Neural progenitor cell (in vitro differentiated cells): Measurements from ENCODE around the gene RNF133. TPM values are rescaled to one million over a fixed set of nuclear protein-coding genes. Genes with fewer than 3 reads are reported as not detected.

Experiments used
- DNase-seq: peaks from one replicate; pipeline ENCODE4 v3.0.0-alpha.2; 2016; ENCODE audit warnings: low spot score
- H2AFZ ChIP-seq: fragments of 200-600 bp; sonication (generic); replicated peaks from 2 replicates; pipeline ENCODE4 v1.6.1; 2016; ENCODE audit warnings: antibody characterized with exemption
- H3F3A ChIP-seq: fragments of 200-600 bp; sonication (generic); 2 replicates; pipeline ENCODE4 v1.6.1; 2016; ENCODE audit warnings: antibody characterized with exemption, low read depth
- H3K27ac ChIP-seq: fragments of 200-600 bp; sonication (generic); 2 replicates; pipeline ENCODE4 v1.5.1; 2016; ENCODE audit warnings: mild to moderate bottlenecking
- H3K27me3 ChIP-seq: fragments of 200-600 bp; sonication (generic); 2 replicates; pipeline ENCODE4 v1.6.1; 2016; ENCODE audit warnings: mild to moderate bottlenecking, moderate library complexity
- H3K36me3 ChIP-seq: fragments of 200-600 bp; sonication (generic); 2 replicates; pipeline ENCODE4 v1.5.1; 2016
- H3K4me1 ChIP-seq: fragments of 200-600 bp; sonication (generic); 2 replicates; pipeline ENCODE4 v1.6.1; 2016; ENCODE audit warnings: mixed run types
- H3K4me2 ChIP-seq: fragments of 200-600 bp; sonication (generic); 2 replicates; pipeline ENCODE4 v1.6.1; 2016
- H3K4me3 ChIP-seq: fragments of 200-600 bp; sonication (generic); 2 replicates; pipeline ENCODE4 v1.5.1; 2016
- H3K79me2 ChIP-seq: fragments of 200-600 bp; sonication (generic); 2 replicates; pipeline ENCODE4 v1.6.1; 2016; ENCODE audit warnings: low read depth
- H3K9ac ChIP-seq: fragments of 200-600 bp; sonication (generic); 2 replicates; pipeline ENCODE4 v1.6.1; 2016
- H3K9me3 ChIP-seq: fragments of 200-600 bp; sonication (generic); 2 replicates; pipeline ENCODE4 v1.5.1; 2016; ENCODE audit warnings: low read depth
- H4K20me1 ChIP-seq: fragments of 200-600 bp; sonication (generic); 2 replicates; pipeline ENCODE4 v1.6.1; 2016; ENCODE audit warnings: low read depth
- H3K27ac Mint-ChIP-seq: 3 replicates; pipeline ENCODE4 v1.8.0; 2021; ENCODE audit warnings: mixed read lengths
- H3K27me3 Mint-ChIP-seq: 2 replicates; pipeline ENCODE4 v1.8.0; 2022; ENCODE audit warnings: low read depth, mild to moderate bottlenecking, inconsistent platforms, moderate library complexity, mixed read lengths; ENCODE audit not compliant: insufficient read depth
- H3K36me3 Mint-ChIP-seq: 3 replicates; pipeline ENCODE4 v1.8.0; 2021; ENCODE audit warnings: mixed read lengths
- H3K4me1 Mint-ChIP-seq: 3 replicates; pipeline ENCODE4 v1.8.0; 2021; ENCODE audit warnings: mixed read lengths
- H3K4me3 Mint-ChIP-seq: 3 replicates; pipeline ENCODE4 v1.8.0; 2021; ENCODE audit warnings: mild to moderate bottlenecking, moderate library complexity, mixed read lengths
- H3K9me3 Mint-ChIP-seq: 3 replicates; pipeline ENCODE4 v1.8.0; 2020; ENCODE audit warnings: mixed read lengths
- EZH2 ChIP-seq: fragments of 200-600 bp; sonication (generic); IDR thresholded peaks from 2 replicates; pipeline ENCODE4 v1.6.1; 2017; ENCODE audit warnings: antibody characterized with exemption, mild to moderate bottlenecking, moderate library complexity
- EZH2phosphoT487 ChIP-seq: fragments of 200-600 bp; sonication (generic); IDR thresholded peaks from 2 replicates; pipeline ENCODE4 v1.6.1; 2017; ENCODE audit warnings: antibody characterized with exemption
- total RNA-seq: library from RNA; depleted of rRNA; stranded (reverse); fragments of >200 nt; gene quantifications from 2 replicates; pipeline ENCODE4 v1.2.3, GENCODE V29; 2015; ENCODE audit warnings: low replicate concordance
- TF ChIP-seq, protein P1 (sequence below): fragments of 200-600 bp; sonication (generic); IDR thresholded peaks from 2 replicates; pipeline ENCODE4 v1.5.1; 2017; ENCODE audit warnings: antibody characterized with exemption, mild to moderate bottlenecking

The RNF133 gene
- total RNA-seq, 1 donor from 2014 or later, result 0.09 TPM

DNA sequence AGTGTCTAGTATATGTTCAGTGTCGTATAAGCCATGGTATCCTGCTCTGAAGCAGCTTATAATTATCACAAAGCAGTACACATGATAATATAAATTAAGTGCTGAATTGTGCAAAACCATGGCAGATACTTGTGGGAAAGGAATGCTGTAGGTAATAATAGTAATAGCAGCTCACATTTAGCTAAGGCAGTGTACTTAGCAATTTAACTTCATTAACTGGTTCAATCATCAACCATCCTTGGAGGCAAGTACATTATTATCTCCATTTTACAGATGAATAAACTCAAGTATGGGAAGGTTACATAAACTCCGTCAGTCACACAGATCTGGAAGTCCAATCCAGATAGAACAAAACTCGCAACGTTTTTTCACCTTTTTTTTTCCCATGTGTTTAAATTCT, 25.4 kb upstream of the RNF133 start:
- H3K27me3 Mint-ChIP-seq, result no peaks in the 10 kb centered on the region
- Histone ChIP-seq H3K4me1 (no peaks in the 10 kb centered on the region), H3K27me3 (no peaks in the 10 kb centered on the region), H2AFZ (no peak overlapping the region), H3K4me3 (no peak overlapping the region), H3K79me2 (no peaks in the 10 kb centered on the region), H3K9ac (no peak overlapping the region), H4K20me1 (no peaks in the 10 kb centered on the region), H3K27ac (no peak overlapping the region), H3F3A (no peaks in the 10 kb centered on the region), H3K36me3 (no peaks in the 10 kb centered on the region), H3K9me3 (no peaks in the 10 kb centered on the region), H3K4me2 (no peak overlapping the region)
- H3K4me3 Mint-ChIP-seq, result no peak overlapping the region
- DNase-seq, result no peak
- H3K36me3 Mint-ChIP-seq, result no peaks in the 10 kb centered on the region
- no peak overlapping the region for H3K27ac Mint-ChIP-seq
- H3K9me3 Mint-ChIP-seq, result peaks cover 6% of the 10 kb centered on the region
- peaks cover 7% of the 10 kb centered on the region for H3K4me1 Mint-ChIP-seq
- TF ChIP-seq EZH2 (no peak), EZH2phosphoT487 (no peak)
- TF ChIP-seq, protein P1, sequence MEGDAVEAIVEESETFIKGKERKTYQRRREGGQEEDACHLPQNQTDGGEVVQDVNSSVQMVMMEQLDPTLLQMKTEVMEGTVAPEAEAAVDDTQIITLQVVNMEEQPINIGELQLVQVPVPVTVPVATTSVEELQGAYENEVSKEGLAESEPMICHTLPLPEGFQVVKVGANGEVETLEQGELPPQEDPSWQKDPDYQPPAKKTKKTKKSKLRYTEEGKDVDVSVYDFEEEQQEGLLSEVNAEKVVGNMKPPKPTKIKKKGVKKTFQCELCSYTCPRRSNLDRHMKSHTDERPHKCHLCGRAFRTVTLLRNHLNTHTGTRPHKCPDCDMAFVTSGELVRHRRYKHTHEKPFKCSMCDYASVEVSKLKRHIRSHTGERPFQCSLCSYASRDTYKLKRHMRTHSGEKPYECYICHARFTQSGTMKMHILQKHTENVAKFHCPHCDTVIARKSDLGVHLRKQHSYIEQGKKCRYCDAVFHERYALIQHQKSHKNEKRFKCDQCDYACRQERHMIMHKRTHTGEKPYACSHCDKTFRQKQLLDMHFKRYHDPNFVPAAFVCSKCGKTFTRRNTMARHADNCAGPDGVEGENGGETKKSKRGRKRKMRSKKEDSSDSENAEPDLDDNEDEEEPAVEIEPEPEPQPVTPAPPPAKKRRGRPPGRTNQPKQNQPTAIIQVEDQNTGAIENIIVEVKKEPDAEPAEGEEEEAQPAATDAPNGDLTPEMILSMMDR, result no peak

DNA sequence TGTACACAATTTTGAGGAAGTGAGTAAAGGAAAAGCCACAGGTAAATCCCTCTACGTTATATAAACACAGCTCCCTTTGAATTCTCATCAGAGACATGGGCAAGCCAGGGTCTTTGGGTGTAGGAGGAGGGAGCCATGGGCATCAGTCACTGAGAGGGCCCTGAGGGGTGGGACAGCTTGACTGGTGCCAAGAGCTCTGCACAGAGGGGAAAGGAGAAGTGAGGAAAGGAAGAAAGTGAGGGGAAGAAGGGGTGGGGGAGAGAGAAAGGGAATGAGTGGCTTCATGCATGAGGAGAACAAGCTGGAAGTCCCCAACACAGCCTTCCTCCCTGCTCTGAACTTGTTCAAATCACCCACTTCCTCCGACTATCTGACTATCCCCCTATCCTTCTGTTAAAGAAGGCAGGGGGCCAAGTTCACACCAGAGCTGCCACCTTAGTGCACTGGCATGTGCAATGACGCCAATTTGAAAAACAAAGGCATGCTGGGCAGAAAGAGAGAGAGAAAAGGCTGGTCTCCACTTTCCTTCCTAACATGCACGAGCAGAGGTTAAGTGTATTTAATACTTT, 20.2 kb upstream of the RNF133 start:
- TF ChIP-seq EZH2phosphoT487 (no peak), EZH2 (no peak)
- Histone ChIP-seq H3K9ac (no peak overlapping the region), H3F3A (no peaks in the 10 kb centered on the region), H3K4me2 (no peak overlapping the region), H4K20me1 (no peaks in the 10 kb centered on the region), H3K27ac (no peak overlapping the region), H3K79me2 (no peaks in the 10 kb centered on the region), H2AFZ (no peak overlapping the region), H3K9me3 (no peaks in the 10 kb centered on the region), H3K36me3 (no peaks in the 10 kb centered on the region), H3K4me1 (peaks cover 11% of the 10 kb centered on the region), H3K4me3 (no peak overlapping the region), H3K27me3 (no peaks in the 10 kb centered on the region)
- H3K27ac Mint-ChIP-seq, result no peak overlapping the region
- H3K36me3 Mint-ChIP-seq, result no peaks in the 10 kb centered on the region
- no peak overlapping the region for H3K4me3 Mint-ChIP-seq
- H3K4me1 Mint-ChIP-seq, result peaks cover 8% of the 10 kb centered on the region
- no peaks in the 10 kb centered on the region for H3K27me3 Mint-ChIP-seq
- H3K9me3 Mint-ChIP-seq, result peaks cover 6% of the 10 kb centered on the region
- no peak for DNase-seq

DNA sequence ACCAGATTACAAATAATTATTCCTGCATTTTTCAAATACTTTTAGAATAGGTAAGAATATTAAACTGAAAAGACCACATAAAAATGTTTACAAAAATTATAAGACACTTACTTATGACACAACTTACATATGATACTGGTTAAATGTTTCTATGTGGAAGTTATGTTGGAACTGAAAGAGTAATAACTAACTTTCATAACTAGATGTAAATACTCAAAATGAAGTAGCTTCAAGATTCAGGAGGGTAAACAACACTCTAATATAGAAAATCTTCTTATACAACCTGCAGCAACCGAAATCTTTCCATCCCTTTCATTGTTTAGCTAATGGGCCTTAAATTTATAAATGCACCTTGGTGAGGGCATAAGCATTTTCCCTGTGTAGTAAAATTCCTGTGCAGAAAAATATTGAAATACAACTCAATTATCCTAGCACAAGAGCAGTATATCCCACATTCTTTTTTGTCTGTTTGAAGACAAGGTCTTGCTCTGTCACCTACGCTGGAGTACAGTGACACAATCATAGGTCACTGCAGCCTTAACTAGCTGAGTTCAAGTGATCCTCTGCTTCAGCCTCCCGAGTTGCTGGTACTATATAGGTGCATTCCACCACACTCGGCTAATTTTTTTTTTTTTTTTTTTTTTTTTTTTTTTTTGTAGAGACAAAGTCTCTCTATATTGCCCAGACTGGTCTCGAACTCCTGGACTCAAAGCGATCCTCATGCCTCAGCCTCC, 18.6 kb upstream of the RNF133 start:
- Mint-ChIP-seq H3K9me3 (peaks cover 4% of the 10 kb centered on the region), H3K36me3 (no peaks in the 10 kb centered on the region), H3K4me1 (peaks cover 11% of the 10 kb centered on the region), H3K27me3 (no peaks in the 10 kb centered on the region), H3K27ac (no peak overlapping the region), H3K4me3 (no peak overlapping the region)
- H3K4me1 ChIP-seq, result peaks cover 16% of the 10 kb centered on the region
- no peak overlapping the region for H3K9ac ChIP-seq
- TF ChIP-seq EZH2phosphoT487 (no peak), EZH2 (no peak)
- TF ChIP-seq, protein P1, result no peak
- no peak for DNase-seq
- no peak overlapping the region for H2AFZ ChIP-seq
- no peaks in the 10 kb centered on the region for H3F3A ChIP-seq
- H4K20me1 ChIP-seq, result no peaks in the 10 kb centered on the region
- H3K36me3 ChIP-seq, result no peaks in the 10 kb centered on the region
- H3K4me2 ChIP-seq, result no peak overlapping the region
- no peak overlapping the region for H3K4me3 ChIP-seq
- H3K79me2 ChIP-seq, result no peaks in the 10 kb centered on the region
- H3K27me3 ChIP-seq, result no peaks in the 10 kb centered on the region
- H3K27ac ChIP-seq, result no peak overlapping the region
- no peaks in the 10 kb centered on the region for H3K9me3 ChIP-seq

DNA sequence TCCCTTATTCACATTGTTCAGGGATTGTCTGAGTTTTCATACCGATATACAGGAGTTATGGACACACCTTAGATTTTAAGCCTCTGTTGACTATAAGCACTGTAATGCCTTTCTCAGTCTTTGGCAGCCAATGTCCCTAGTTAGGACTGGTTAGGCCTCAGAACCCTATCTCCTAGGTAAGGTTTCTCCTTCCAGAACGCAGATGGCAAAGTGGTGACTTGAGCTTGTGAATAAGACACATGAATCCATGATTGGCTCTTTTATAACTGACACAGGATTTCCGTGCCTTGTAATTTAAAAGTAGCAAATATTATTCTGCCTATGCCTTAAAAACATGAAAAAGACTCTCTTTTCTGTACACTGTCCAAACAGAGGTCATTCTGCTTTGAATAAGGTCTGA, 16.3 kb upstream of the RNF133 start:
- H3K79me2 ChIP-seq, result no peaks in the 10 kb centered on the region
- H3K9me3 Mint-ChIP-seq, result no peaks in the 10 kb centered on the region
- H3K4me3 ChIP-seq, result no peak overlapping the region
- H3K36me3 Mint-ChIP-seq, result no peaks in the 10 kb centered on the region
- no peaks in the 10 kb centered on the region for H3K27me3 Mint-ChIP-seq
- H3K27me3 ChIP-seq, result no peaks in the 10 kb centered on the region
- peak overlapping the region; percentile 38 for H3K27ac ChIP-seq
- no peak for DNase-seq
- H3K9me3 ChIP-seq, result no peaks in the 10 kb centered on the region
- H2AFZ ChIP-seq, result no peak overlapping the region
- no peak overlapping the region for H3K27ac Mint-ChIP-seq
- H4K20me1 ChIP-seq, result no peaks in the 10 kb centered on the region
- H3K4me1 Mint-ChIP-seq, result peaks cover 15% of the 10 kb centered on the region
- H3K9ac ChIP-seq, result no peak overlapping the region
- H3K4me2 ChIP-seq, result no peak overlapping the region
- H3F3A ChIP-seq, result no peaks in the 10 kb centered on the region
- H3K4me3 Mint-ChIP-seq, result no peak overlapping the region
- no peaks in the 10 kb centered on the region for H3K36me3 ChIP-seq
- TF ChIP-seq EZH2, result no peak
- TF ChIP-seq, protein P1, result no peak
- no peak for TF ChIP-seq EZH2phosphoT487
- peaks cover 18% of the 10 kb centered on the region for H3K4me1 ChIP-seq
